ENCODE measurements around the gene CATSPER2.
"Not testable (repeated sequence)": the region's sequence is repeated elsewhere in the genome, so short reads cannot be mapped to it uniquely, and the experiment has no call there.

- not testable (repeated sequence) for TF ChIP-seq CTCF (IDR thresholded peaks at IDR 0.05); ZFX (IDR thresholded peaks at IDR 0.05; ENCODE audit: borderline replicate concordance)
Observed at GRCh38 chr15:43649430-43649926, 834 bp upstream of the CATSPER2 start.
